Fibroblast of villous mesenchyme (primary cell): ENCODE measurements around the gene C22orf15. TPM values are rescaled to one million over a fixed set of nuclear protein-coding genes. Genes with fewer than 3 reads are reported as not detected.

Source experiments
- DNase-seq: peaks from one replicate; pipeline ENCODE4 v3.0.0-alpha.2; 2010; ENCODE audit warnings: low read depth
- H3K4me3 ChIP-seq: 2 replicates; pipeline ENCODE4 v1.5.1; 2011; ENCODE audit warnings: low read depth, mild to moderate bottlenecking, low read length
- total RNA-seq: library from RNA; depleted of rRNA; stranded (reverse); fragments of >200 nt; gene quantifications from 2 replicates; pipeline ENCODE4 v1.2.3, GENCODE V29; 2012
- TF ChIP-seq, protein P1 (sequence below): IDR thresholded peaks from 2 replicates; pipeline ENCODE4 v1.5.1; 2012; ENCODE audit warnings: low read depth, mild to moderate bottlenecking, low read length; ENCODE audit not compliant: insufficient read depth

C22orf15 gene
- total RNA-seq, 1 donor, result 0.43 TPM

DNA sequence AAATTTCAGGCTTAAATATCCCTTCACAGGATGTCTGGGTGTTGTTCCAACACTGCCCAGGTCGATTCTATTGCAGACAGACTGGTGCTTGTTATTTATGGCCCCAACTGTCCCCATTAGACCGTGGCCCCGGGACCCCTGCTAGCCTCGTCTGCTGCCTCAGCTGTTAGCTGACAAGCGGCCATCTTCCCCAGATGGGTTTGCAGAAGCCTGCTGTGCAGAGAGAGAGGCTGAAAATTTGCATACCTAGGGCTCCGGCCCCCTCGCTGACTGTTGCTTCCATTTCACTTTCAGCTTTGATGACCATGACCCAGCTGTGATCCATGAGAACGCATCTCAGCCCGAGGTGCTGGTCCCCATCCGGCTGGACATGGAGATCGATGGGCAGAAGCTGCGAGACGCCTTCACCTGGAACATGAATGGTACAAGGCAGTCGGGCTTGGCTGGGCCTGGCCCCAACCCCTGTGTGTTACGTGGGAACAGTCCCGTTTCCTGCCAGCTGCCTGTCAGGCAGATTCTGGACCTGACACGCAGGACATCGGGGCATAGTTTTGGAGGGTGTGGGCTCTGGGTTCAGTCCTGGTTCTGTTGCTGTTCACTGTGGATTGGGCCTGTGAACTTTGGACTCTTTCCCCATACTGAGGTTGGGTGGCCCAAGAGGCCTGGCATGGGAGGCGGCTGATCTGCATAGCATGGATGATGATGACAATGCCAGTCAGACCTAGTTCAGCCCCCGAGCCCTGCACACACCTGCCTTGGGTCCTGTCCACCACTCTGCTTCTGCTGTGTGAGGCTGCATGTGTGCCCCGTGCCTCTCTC is 40.4 kb downstream of the C22orf15 start:
- TF ChIP-seq, protein P1, sequence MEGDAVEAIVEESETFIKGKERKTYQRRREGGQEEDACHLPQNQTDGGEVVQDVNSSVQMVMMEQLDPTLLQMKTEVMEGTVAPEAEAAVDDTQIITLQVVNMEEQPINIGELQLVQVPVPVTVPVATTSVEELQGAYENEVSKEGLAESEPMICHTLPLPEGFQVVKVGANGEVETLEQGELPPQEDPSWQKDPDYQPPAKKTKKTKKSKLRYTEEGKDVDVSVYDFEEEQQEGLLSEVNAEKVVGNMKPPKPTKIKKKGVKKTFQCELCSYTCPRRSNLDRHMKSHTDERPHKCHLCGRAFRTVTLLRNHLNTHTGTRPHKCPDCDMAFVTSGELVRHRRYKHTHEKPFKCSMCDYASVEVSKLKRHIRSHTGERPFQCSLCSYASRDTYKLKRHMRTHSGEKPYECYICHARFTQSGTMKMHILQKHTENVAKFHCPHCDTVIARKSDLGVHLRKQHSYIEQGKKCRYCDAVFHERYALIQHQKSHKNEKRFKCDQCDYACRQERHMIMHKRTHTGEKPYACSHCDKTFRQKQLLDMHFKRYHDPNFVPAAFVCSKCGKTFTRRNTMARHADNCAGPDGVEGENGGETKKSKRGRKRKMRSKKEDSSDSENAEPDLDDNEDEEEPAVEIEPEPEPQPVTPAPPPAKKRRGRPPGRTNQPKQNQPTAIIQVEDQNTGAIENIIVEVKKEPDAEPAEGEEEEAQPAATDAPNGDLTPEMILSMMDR, result no peak
- no peak overlapping the region for H3K4me3 ChIP-seq
- no peak for DNase-seq

- peak; percentile 87 for DNase-seq
- TF ChIP-seq, protein P1, result peak; percentile 29
- no peak overlapping the region for H3K4me3 ChIP-seq
Observed at GRCh38 chr22:23804781-23805291, 42.0 kb downstream of the C22orf15 start.

GRCh38 chr22:23806837-23807236 is 44.0 kb downstream of the C22orf15 start:
- TF ChIP-seq, protein P1, result no peak
- no peak for DNase-seq
- no peak overlapping the region for H3K4me3 ChIP-seq

DNA sequence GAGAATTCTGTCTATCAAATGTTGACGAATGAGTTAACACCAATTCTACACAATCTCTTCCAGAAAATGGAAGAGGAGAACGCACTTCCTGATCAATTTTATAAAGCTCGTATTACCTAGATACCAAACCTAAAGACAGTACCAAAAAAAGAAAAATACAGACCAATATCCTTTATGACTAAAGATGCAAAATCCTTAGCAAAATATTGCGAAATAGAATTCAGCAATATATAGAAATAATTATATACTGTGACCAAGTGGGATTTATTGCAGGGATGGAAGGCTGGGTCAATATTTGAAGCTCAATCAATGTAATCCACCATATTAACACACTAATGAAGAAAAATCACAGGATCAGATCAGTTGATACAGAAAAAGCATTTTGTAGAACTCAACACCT is 49.6 kb downstream of the C22orf15 start:
- H3K4me3 ChIP-seq, result no peak overlapping the region
- TF ChIP-seq, protein P1, result no peak
- DNase-seq, result no peak

Other genes with a start within 250 kb of the C22orf15 start
- gene IGLL1, start 182.7 kb upstream of the C22orf15 start, total RNA-seq, result not detected in 2 replicates
- under 0.01 TPM in 1 of 2 replicates, not detected in the other for gene DRICH1, start 130.7 kb upstream of the C22orf15 start, total RNA-seq
- gene RGL4, start 72.0 kb upstream of the C22orf15 start, total RNA-seq, result not detected in 2 replicates
- gene ZNF70, start 11.9 kb upstream of the C22orf15 start, total RNA-seq, result 7.8 and 8.4 TPM in 2 replicates
- gene VPREB3, start 8.6 kb upstream of the C22orf15 start, total RNA-seq, result not detected in 2 replicates
- gene CHCHD10, start 5.0 kb downstream of the C22orf15 start, total RNA-seq, result 3.9 and 6.1 TPM in 2 replicates
- 16.0 and 93.1 TPM in 2 replicates for gene MMP11, start 9.9 kb downstream of the C22orf15 start, total RNA-seq
- 61.7 and 76.3 TPM in 2 replicates for gene SMARCB1, start 24.0 kb downstream of the C22orf15 start, total RNA-seq
- gene DERL3, start 76.0 kb downstream of the C22orf15 start, total RNA-seq, result 0.32 and 0.86 TPM in 2 replicates
- gene SLC2A11, start 94.9 kb downstream of the C22orf15 start, total RNA-seq, result 12.2 and 15.1 TPM in 2 replicates
- 133 and 161 TPM in 2 replicates for gene MIF, start 131.4 kb downstream of the C22orf15 start, total RNA-seq
- gene GSTT2B, start 198.2 kb downstream of the C22orf15 start, total RNA-seq, result 1.3 and 1.9 TPM in 2 replicates
- 2.3 and 3.0 TPM in 2 replicates for gene DDTL, start 203.9 kb downstream of the C22orf15 start, total RNA-seq
- 88.9 and 109 TPM in 2 replicates for gene DDT, start 211.5 kb downstream of the C22orf15 start, total RNA-seq
- 0.32 TPM in 1 of 2 replicates, not detected in the other for gene GSTT2, start 217.1 kb downstream of the C22orf15 start, total RNA-seq
- gene GSTT4, start 242.5 kb downstream of the C22orf15 start, total RNA-seq, result not detected in 2 replicates
- 51.2 and 60.9 TPM in 2 replicates for gene CABIN1, start 248.3 kb downstream of the C22orf15 start, total RNA-seq